ENCODE measurements around the gene PLPPR2.

The PLPPR2 gene

DNA sequence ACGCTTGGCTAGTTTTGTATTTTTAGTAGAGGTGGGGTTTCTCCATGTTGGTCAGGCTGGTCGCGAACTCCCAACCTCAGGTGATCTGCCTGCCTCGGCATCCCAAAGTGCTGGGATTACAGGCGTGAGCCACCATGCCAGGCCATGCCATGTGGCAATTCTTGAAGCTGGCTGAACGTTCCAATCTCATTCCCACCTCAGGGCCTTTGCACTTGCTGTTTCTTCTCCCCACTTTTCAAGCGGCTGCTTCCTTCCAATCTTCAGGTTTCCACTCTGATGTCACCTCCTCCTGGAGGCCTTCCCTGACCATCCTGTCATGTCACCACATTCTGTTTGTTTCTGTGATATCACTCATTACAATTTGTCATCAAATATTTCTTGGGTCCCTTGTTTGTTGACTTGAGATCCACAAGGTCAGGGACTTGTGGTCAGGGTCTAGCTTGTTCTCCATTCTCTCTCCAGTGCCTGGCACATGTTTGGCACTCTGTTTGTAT, 24.7 kb downstream of the PLPPR2 start:
- peak overlapping the region; percentile 79 for H3K4me3 ChIP-seq (ENCODE audit: low read depth, low read length)
- TF ChIP-seq, protein P1, sequence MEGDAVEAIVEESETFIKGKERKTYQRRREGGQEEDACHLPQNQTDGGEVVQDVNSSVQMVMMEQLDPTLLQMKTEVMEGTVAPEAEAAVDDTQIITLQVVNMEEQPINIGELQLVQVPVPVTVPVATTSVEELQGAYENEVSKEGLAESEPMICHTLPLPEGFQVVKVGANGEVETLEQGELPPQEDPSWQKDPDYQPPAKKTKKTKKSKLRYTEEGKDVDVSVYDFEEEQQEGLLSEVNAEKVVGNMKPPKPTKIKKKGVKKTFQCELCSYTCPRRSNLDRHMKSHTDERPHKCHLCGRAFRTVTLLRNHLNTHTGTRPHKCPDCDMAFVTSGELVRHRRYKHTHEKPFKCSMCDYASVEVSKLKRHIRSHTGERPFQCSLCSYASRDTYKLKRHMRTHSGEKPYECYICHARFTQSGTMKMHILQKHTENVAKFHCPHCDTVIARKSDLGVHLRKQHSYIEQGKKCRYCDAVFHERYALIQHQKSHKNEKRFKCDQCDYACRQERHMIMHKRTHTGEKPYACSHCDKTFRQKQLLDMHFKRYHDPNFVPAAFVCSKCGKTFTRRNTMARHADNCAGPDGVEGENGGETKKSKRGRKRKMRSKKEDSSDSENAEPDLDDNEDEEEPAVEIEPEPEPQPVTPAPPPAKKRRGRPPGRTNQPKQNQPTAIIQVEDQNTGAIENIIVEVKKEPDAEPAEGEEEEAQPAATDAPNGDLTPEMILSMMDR (IDR thresholded peaks at IDR 0.05; ENCODE audit: insufficient read depth, low read depth, low read length, missing control alignments): no peak
- DNase-seq (ENCODE audit: low read depth): no peak

DNA sequence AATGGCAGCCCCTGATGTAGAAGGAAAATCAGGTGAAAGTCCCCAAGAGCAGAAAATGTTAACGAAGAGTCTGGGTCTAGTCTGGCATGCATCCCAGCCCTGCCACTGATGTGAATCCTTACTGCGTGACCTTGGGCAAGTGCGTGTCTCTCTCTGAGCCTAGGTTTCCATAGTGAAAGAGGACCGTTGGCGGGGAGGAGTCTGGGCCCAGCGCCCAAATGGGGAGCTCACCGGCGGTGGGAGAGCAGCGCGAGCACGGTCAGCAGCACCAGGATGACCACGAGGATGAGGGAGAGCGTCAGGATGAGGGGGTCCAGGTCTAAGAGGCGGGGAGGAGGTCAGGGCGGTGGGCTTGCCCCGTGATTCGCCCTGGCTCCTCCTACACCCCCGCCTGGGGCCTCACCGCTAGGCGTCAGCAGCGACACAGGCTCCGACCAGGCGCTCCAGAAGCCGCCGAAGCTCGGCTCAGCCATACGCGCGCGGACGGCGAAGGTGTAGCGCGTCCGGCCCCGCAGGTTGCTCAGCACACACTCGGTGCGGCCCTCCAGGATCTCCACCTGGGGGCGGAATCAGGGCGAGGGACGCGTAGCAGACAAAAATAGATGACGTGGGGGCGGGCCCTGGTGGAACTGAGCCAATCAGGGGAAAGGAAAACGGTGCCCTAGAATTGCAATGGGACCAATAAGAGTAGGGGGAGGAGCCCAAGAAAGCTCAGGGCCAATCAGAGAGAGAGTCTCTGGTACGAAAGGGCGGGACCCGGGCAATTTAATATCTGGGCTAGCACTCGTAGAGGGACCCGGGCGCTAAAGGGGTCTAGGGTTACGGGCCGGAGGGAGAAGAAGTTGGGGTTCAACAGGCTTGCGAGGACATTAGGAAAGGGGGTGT, 25.7 kb downstream of the PLPPR2 start:
- H3K4me3 ChIP-seq (ENCODE audit: low read depth, low read length): peak overlapping the region; percentile 79
- peak; percentile 99 for DNase-seq (ENCODE audit: low read depth)
- TF ChIP-seq, protein P1 (IDR thresholded peaks at IDR 0.05; ENCODE audit: insufficient read depth, low read depth, low read length, missing control alignments): peak; percentile 82

DNA sequence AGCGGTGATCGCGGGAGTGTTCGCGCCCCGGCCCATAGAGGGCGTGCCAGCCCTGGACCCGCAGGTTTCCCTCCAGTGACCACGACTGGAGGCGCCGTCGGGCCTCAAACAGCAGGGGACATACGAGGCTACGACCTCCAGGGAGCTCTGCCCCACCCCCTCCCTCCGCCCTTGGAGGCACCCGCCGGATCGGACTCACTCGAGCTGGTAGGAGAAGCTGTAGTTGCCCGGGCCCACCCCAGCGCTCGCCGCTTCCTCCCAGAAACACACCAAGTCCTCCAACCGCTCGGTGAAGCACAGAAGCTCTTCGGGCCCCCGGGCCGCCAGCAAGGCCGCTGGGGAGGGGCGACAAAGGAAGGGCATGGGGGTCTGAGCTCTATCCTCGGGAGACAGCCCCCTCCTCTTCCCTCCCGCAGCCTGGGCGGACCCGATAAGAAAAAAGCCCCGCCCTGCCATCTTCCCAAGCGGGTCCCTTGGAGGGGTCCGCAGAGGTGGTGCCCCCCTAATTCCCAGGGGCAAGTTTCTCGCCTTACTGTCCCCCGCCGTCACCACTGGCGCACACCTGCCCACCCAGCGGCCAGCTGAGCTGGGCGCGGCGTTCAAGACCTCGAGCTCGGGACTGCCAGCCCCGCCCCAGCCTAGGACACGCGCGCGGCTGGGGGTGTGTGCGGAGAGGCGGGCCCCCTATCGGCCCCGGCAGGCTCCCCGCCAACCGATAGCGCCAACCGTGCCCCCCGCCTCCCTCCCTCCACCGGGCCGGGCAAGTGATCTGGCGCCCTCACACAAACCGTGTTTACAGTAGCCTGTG, 27.9 kb downstream of the PLPPR2 start:
- TF ChIP-seq, protein P1 (IDR thresholded peaks at IDR 0.05; ENCODE audit: insufficient read depth, low read depth, low read length, missing control alignments): peak; percentile 77
- H3K4me3 ChIP-seq (ENCODE audit: low read depth, low read length): peak overlapping the region; percentile 27
- DNase-seq (ENCODE audit: low read depth): peak; percentile 52

DNA sequence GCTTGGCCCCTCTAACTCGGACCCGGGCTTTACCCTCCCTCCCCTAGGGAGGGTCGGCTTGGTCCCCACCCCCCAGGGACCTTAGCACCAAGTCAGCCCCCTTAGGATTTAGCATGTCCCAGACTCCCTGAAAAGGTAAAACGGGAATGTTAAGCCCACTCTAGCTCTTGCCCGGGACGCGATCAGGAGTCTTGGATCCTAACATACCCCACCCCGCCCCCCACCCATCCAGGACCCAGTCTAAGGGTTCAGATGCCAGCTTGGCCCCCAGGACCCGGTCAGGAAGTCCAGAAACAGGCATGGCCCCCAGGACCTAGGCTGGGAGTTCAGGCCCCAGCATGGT, 28.4 kb downstream of the PLPPR2 start:
- no peak for DNase-seq (ENCODE audit: low read depth)
- TF ChIP-seq, protein P1 (IDR thresholded peaks at IDR 0.05; ENCODE audit: insufficient read depth, low read depth, low read length, missing control alignments): no peak
- no peak overlapping the region for H3K4me3 ChIP-seq (ENCODE audit: low read depth, low read length)

DNA sequence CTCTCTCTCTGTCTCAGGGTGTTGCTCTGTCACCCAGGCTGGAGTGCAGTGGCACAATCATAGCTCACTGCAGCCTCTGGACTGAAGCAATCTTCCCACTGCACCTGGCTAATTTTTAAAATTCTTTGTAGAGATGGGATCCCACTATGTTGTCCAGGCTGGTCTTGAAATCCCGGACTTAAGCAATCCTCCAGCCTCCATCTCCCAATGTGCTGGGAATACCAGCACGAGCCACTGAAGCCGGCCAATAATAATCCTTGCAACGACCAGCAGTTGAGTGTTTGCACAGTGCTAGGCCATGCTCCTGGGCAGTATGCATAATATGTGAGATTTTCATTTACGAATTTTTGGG, 29.5 kb downstream of the PLPPR2 start:
- H3K4me3 ChIP-seq (ENCODE audit: low read depth, low read length): no peak overlapping the region
- TF ChIP-seq, protein P1 (IDR thresholded peaks at IDR 0.05; ENCODE audit: insufficient read depth, low read depth, low read length, missing control alignments): no peak
- no peak for DNase-seq (ENCODE audit: low read depth)

DNA sequence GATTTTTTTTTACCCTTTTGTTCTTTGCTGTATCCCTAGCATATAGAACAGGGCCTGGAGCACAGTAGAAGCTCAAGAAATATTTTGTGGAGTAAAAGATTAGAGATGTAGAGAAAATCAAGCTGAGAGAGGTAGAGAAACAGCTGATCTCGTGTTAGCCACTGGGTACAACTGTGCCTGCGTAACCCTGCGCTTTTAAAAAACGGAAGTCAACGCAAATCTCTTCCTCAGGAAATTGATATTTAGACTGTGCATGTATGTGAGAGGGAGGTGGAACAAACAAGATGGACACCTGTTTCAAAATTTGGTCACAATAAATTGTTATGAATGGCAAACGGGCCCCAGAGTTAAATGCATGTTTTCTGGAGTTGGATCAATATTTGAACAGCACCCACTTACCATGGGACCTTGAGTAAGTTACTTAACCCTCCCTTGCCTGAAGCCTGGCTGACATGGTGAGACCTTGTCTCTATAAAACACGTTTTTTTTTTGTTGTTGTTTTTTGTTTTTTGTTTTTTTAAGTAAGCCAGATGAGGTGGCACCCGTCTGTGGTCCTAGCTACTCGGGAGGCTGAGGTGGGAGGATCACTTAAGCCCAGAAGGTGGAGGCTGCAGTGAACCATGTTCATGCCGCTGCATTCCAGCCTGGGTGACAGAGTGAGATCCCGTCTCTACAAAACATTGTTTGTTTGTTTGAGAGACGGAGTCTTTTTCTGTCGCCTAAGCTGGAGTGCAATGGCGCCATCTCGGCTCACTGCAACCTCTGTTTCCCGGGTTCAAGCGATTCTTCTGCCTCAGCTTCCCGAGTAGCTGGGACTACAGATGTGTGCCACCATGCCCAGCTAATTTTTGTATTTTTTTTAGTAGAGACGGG, 32.2 kb downstream of the PLPPR2 start:
- TF ChIP-seq, protein P1 (IDR thresholded peaks at IDR 0.05; ENCODE audit: insufficient read depth, low read depth, low read length, missing control alignments): no peak
- DNase-seq (ENCODE audit: low read depth): no peak
- H3K4me3 ChIP-seq (ENCODE audit: low read depth, low read length): no peak overlapping the region
